GM19468 (cell line): ENCODE measurements around the gene NETO2.

ENCODE experiments used
- ATAC-seq: cut with Tn5 transposase; IDR thresholded peaks from one replicate; pipeline ENCODE4 v1.9.1; 2021; ENCODE audit warnings: mild to moderate bottlenecking, moderate library complexity, moderate number of reproducible peaks; ENCODE audit not compliant: unreplicated experiment; ENCODE audit errors: extremely low read depth

The NETO2 gene

GRCh38 chr16:47049901-47050583 is 93.7 kb downstream of the NETO2 start:
- ATAC-seq = no peak

- no peak for ATAC-seq
These were observed 96.1 kb downstream of the NETO2 start for GRCh38 chr16:47047524-47048203.

GRCh38 chr16:47046726-47047523 is 96.8 kb downstream of the NETO2 start:
- ATAC-seq = no peak

- ATAC-seq = no peak
These were observed 98.3 kb downstream of the NETO2 start for GRCh38 chr16:47045459-47045858.

DNA sequence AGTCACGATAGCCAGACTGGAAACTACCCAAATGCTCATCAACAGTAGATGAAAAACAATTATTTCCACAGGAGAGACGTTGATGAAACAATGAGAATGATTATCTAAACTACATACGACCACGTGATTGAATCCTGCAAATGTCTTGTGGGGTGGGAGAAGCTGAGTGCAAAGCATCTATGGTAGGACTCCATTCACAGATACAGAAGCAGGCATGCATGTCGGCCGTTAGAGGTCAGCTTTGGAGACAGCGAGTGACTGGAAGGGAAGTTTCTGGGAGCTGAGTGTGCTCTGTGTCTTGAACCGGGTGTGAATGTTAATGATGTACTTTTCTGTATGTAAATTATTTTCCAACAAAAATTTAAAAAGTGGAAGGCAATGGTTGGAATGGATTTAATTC is 98.7 kb downstream of the NETO2 start:
- no peak for ATAC-seq

DNA sequence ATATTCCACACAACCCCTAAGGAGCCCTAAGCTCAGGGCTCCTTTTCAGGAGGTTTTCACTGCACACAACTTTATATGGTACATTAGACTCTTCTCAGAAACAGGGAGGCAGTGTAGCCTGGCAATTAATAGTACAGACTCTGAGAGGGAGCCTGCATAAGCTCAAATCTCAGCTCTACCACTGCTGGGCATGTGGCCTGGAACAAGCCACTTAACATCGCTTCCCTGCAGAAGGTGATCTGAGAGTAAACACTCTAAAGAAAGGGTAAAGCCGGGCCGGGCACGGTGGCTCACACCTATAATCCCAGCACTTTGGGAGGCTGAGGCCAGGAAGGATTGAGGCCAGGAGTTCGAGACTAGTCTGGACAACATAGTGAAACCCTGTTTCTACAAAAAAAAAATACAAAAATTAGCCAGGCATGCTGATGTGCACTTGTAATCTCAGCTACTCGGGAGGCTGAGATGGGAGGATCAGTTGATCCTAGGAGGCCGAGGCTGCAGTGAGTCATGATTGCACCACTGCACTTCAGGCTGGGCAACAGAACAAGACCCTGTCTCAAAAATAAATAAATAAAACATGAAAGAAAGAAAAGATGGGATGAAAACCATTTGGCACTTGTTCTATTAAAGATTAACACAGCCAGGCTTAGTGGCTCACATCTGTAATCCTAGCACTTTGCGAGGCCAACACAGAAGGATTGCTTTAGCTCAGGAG is 99.6 kb downstream of the NETO2 start:
- ATAC-seq = no peak

DNA sequence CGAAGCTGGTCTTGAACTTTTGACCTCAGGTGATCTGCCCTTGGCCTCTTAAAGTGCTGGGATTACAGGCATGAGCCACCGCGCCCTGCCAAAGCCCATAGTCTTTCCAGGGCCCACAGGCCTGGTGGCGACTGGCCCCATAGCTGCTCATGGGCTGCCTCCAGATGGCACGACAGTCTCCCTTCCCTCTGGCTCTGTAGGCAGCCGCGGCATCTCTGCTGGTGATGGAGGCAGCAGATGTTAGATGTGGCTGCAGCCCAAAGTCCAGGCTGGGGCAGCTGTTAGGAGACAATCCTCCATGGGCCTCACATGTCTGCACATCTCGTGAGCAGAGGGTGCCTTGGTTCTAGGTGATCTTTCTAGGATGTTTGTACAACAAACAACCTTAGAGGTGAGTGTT is 100.5 kb downstream of the NETO2 start:
- no peak for ATAC-seq

DNA sequence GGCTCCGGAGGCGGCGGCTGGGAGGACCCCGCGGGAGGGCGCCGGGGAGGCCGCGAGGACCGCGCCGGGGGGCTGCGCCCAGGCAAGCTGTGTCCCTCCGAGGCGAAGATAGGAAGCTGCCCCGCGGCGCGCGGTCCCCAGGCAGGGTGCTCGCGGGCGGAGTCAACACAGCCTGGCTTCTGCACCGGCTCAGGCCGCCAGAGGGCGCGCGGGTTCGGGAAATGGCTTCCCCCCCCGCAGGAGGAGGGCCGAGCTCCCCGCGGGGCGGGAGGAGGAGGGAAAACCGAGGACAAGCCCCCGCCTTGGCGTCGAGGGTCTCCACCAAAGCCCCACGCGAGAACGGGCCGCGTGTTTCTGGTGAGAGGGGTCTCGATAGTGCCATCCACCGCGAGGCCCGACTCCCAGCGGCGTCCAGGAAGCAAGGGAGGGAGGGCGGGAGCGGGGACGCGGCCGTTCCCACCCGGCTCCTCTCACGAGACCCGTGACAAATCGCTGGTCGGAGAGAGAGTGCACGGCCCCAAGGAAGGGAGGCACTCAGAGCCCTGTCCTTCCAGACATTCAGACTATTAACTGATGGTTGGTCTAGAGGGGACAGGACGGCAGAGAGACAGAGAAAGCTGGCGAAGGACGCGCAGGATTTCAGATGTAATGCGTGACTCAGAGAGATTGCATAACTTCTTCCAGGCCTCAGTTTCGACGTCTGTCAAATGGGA is 105.8 kb downstream of the NETO2 start:
- ATAC-seq = peak; percentile 68

DNA sequence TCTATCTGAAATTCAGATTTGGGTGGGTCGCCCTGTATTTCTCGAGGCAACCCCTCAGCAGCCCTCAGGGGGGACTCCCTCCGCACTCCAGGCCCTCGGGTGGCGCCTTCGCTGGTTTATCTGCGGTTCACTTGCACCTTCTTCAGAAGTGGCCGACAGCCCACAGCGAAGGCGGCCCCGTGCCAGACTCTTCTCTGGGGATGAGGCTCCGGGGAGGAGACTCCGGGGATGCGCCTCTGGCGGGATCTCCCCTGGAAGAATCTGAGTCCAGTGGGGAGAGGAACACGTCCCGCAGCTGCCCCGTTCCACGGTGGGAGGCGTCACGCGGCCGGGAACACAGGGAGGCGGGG is 106.4 kb downstream of the NETO2 start:
- ATAC-seq = no peak

GRCh38 chr16:47036201-47036600 is 107.5 kb downstream of the NETO2 start:
- no peak for ATAC-seq

DNA sequence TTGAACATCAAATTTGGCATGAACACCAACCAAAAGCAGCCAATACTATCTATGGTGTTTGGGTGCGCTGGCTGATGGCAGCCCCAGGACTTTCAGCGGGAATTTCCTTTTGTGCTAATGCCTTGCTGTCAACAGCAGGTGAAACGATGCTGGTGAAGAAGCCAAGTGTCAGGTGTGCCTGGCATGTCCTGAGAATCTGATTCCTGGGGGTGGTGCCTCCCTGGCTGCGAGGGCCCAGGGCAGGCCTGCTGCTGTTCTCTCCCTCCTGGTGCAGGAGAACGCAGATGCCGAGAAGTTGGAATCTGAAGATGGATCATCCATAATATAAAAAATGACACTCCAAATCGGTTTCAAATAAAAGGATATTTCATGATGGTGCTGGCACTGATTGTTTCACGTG is 108.3 kb downstream of the NETO2 start:
- ATAC-seq = no peak

GRCh38 chr16:47034455-47034854 is 109.3 kb downstream of the NETO2 start:
- no peak for ATAC-seq

DNA sequence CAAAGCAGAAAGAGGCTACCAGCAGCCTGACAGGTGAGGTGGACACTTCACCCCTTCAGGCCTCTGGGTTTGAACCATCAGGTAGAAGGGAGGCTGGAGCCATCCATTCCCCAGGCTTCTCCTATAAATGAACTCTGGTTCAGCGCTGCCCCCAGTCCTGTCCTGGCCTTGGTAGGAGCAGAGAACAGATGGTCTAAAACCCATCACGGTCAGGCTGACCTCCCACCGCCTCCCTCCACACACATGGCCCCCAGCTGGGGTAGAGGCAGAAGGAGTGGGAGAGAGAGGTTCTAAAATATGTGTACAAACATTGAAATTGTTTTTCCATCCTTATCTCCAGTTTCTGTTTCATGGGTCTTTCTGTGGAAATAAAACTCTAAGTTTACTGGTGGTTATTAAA is 110.6 kb downstream of the NETO2 start:
- ATAC-seq = no peak

- no peak for ATAC-seq
These were observed 114.0 kb downstream of the NETO2 start for GRCh38 chr16:47029724-47030123.

- no peak for ATAC-seq
These were observed 114.9 kb downstream of the NETO2 start for GRCh38 chr16:47028767-47029377.
